GM21360 (cell line): ENCODE measurements around the gene OR10A2.
"Not testable (repeated sequence)": the region's sequence is repeated elsewhere in the genome, so short reads cannot be mapped to it uniquely, and the experiment has no call there.

Experiments used
- ATAC-seq: cut with Tn5 transposase; IDR thresholded peaks from one replicate; pipeline ENCODE4 v1.9.1; 2021; ENCODE audit warnings: mild to moderate bottlenecking, moderate library complexity; ENCODE audit not compliant: unreplicated experiment

OR10A2 gene, protein sequence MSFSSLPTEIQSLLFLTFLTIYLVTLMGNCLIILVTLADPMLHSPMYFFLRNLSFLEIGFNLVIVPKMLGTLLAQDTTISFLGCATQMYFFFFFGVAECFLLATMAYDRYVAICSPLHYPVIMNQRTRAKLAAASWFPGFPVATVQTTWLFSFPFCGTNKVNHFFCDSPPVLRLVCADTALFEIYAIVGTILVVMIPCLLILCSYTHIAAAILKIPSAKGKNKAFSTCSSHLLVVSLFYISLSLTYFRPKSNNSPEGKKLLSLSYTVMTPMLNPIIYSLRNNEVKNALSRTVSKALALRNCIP

DNA sequence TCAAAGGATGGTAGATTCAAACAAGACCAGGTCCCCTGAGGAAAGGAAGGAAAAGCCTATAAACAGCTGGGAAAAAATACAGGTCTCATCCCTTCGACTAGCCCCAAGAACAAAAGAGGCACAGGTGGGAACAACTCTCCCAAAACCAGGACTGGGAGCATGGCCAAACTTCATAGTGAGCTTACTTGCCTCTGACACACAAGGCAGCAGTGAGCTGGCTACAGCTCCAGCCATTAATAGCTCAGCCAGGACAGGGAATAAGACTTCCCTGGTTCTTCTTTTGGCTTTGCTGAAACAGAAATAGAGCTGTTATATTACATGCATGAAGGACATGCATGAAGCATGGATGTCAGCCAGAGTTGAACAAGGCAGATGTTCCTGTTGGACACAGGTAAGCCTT, at the start of gene OR10A2:
OR10A2 (plus strand) TSS at position 97 of the 400 bp plus-strand sequence. CDS start 6,698 bp downstream, outside the sequence.
- ATAC-seq: no peak

DNA sequence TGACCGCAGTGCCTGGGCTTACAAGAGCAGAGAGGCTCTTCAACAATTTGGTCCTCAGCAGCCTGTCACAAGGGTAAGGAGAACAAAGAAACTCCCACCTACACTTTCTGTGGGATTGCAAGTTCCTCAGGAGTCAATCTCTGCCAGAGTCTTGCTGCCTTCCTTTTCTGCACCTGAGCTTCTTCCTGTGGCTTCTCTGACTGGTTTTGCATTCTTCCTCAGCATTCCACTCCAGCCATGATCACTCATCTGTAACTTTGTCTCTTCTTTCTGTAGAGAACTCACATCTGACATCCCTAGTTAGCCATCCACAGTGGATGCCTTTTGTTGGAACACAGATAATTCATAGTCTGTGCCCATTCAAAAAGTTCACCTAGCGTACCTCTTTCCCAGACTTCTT, 49.2 kb upstream of the OR10A2 start:
- no peak for ATAC-seq

DNA sequence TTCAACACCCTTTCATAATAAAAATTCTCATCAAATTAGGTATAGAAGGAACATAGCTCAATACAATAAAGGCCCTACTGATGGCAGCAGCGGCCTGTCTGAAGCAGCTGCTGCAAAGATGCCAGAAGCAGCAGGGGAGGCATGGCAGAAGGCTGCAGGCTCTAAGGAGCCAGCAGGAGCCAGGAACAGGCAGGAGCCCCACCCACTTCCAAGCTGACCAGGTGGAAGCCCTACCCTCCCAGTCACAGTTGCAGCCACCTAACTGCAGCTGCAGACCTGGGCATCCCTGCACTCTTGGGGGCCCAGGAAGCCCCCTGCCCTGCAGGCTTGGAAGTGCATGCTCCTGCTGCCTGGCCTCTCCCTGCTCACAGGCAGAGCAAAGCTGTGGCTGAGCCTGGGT, 45.2 kb upstream of the OR10A2 start:
- ATAC-seq: no peak

DNA sequence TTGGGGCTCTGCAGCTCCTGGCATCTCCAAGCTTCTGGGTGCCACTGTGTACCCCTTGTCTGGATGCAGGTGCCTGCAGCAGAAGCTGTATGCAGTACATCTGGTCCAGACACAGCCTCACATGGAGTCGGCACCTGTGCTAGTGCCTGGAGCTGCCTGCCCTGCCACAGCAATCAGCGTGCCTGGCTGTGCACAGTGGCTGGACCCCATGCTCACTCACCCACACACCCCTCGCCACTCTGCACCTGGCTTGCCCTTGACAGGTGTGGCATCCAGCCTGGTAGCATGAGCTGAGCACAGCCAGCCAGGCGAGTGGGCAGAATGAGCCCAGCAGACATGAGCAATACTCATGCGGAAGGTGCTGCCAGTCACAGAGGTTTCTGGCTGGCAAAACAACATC, 43.9 kb upstream of the OR10A2 start:
- no peak for ATAC-seq

DNA sequence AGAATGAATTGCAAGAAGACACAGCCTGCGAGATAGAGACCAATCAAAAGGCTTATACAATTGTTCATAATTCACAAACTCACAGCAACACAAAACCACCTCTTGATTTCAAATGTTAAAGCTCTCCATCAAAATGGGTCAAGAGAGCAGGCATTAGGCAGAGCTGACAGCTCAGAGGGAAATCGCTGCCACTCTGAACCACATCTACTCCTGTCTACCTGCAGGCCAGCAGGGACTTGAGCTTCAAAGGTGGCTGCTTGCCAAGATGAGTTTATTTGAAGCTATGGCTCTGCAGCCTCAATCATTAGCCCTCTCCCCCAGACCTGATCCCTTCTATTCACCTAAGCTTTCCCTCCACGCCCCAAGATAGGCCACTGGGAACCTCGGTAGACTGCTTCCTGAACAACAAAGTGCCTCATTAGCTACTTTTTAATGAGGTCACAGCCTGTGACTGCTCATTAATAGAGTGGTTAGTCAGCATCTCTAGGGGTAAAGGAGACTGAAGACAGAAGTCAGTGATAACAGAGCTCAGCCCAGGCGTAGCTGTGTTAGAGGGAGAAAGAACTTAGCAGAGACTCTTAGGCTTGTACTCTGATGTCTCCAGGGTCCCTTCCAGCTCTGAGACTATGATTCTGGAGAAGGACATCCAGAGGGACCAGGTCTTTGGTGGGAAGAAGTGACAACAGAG, 38.6 kb upstream of the OR10A2 start:
- no peak for ATAC-seq

DNA sequence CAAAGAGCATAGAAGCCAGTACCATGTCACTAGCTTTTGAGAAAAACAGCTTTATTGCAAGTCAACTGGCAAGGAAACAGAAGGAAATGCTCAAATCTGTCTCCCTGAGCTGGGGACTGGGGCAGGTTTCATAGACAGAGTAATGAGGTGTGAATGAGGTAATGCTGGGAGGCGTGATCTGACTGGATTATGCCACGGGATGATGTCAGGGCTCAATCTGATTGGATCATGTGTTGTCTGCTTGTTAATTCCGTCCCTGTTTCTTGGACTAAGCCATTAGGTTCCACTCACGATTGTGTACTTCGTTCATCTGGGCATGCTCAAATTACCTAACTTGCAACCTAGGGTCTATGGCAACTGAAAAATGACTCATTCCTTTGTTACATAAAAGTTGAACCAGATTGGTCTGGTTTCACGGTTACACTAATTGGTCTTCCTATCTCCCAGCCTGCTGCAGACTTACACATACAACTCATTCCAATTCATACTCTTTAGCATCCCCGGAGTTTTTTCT, 37.6 kb upstream of the OR10A2 start:
- no peak for ATAC-seq

DNA sequence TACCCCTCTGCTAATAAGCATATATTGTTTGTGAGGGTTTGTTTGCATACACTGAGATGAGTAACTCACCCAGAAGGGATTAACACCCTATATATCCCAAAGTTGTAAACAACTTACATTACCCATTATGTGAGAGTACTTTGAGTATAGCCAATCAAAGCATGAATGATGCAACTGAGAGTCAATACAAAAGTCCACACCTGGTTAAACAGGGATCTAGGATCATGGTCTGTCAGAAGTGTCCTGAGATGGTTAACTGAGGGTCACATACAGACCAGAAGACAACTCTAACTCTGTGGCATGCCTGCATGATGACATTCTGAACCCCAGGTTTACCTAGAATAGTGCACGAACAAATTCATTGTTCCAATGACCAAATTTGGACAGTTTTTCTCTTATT, 34.8 kb upstream of the OR10A2 start:
- no peak for ATAC-seq

DNA sequence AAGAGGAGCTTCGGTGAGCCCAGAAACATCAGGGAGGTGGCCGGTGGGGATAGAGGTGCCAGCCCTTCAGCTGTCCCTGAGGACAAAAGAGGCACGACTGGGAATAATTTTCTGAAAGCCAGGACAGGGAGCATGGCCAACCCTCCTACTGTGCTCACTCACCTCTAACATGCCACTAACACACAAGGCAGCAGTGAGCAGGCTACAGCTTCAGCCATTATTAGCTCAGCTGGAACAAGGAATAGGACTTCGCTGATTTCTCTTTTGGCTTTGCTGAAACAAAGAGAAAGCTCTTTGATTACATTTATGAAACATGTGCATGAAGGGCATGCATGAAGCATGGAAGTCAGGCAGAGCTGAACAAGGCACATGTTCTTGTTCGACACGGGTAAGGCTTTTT, 29.5 kb upstream of the OR10A2 start:
- no peak for ATAC-seq

DNA sequence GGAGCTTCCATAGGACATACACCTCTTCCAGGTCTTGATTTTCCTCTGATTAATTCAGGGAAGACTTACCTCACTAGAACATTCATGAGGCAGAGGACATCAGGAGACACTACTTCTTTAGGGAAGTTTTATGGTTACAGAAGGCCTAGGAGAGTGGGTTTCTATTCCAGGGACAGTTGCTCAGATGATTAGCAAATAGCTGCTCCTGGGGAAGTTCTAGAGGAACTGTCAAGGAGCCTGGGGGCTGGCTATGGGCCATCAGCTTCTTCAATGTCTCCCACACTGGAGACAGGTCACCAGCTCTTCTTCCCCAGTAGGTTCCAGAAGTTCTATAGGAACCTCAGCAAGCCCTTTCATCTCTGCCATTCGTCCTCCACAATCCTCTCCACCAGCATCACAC, 28.8 kb upstream of the OR10A2 start:
- ATAC-seq: no peak

DNA sequence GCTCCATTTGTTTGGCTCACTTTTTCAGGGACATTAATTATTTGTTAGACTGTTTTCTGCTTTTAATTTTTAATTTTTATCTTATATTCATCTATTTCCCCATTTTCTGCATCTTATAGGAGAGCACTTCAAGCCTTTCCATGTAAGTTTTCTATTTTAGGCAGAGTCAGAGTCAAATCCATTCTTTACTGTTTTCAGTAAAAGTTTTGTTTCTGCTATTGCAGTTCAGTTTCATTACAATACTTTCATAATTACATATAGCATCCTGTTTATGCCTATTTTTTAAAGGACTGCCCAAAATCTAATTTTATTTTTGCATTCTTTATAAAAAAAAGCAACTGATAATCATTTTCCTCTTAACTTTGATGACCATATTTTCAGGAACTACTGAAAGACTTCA, 21.2 kb upstream of the OR10A2 start:
- no peak for ATAC-seq

DNA sequence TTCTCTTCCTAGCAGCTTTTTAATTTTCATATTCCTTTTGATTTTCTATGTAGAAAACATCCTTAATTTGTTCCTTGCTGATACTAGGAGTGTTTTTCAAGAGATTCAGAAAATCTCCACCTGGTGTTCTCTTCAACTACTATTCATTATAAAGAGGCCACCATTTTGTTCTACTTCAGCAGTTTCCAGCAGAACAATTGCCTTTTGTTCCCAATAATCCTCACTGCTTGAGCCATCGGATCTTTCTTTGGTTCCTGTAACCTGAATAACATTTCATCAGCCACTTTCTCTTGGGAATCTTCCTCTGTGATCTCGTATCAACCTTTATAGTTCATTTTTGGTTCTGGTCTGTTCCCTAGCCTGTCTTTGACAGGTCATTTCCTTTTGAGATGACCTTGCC, 19.2 kb upstream of the OR10A2 start:
- no peak for ATAC-seq

DNA sequence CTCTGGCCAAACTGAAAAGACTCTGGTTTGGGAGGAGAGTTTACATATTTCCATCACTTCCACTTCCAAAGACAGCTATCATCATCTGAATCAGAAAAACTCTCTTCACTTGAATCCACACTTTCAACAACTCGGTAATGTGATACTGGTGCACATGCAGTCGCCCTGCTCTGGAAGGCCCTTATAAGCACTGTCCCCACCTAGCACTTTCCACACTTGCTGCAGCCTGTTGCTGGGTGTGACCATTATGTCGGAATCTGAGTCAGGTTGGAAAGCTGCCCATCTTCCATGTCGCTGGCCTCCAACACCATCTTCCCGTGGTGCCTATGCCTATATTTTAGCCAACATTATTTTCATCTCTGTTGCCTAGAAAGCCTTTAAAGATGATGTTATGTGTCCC, 18.5 kb upstream of the OR10A2 start:
- no peak for ATAC-seq

DNA sequence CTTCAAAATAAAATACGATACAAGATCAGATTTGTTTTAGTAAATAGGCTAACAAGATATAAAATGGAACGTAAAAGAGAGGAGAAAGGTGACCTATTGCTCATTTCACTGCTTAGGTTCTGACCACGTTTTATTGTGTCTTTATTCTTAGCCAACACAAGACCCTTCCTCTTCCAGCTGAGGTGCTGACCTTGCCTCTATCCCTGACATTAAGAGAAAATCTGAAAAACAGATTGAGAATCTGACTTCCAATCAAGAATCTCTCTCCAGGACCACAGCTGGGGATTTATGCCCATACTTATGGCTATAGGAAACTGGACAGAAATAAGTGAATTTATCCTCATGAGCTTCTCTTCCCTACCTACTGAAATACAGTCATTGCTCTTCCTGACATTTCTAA, 17.5 kb upstream of the OR10A2 start, which contains the start of gene OR10A5:
OR10A5 (plus strand) TSS at position 301 of the 400 bp plus-strand sequence; CDS start at position 301, 0 bp downstream.
- ATAC-seq: no peak

DNA sequence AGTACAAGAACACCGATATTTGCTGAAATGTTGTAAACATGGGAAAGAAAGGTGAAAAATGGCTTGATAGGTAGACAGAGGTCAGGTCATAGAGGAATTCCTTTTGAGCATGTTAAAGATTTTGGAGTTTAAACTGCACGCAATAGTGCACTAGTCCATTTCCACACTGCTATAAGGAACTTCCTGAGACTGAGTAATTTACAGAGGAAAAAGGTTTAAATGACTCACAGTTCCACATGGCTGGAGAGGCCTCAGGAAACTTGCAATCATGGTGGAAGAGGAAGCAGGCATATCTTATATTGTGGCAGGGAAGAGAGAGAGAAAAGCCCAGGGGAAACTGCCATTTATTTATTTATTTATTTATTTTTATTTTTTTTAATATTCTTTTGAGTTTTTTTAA, 12.3 kb upstream of the OR10A2 start:
- no peak for ATAC-seq

DNA sequence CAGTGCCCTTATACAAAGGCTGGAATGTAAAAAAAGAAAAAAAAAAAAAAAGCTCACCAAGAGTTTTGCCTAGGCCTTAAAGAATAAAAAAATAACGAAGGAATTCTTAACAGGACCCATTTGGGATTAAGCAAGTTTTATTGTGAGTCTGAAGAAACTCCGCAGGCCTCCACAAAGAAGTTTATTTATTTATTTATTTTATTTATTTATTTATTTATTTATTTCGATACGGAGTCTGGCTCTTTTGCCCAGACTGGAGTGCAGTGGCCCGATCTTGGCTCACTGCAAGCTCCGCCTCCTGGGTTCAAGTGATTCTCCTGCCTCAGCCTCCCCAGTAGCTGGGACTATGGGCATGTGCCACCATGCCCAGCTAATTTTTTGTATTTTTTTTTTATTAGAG, 8.1 kb upstream of the OR10A2 start:
- ATAC-seq: not testable (repeated sequence)

DNA sequence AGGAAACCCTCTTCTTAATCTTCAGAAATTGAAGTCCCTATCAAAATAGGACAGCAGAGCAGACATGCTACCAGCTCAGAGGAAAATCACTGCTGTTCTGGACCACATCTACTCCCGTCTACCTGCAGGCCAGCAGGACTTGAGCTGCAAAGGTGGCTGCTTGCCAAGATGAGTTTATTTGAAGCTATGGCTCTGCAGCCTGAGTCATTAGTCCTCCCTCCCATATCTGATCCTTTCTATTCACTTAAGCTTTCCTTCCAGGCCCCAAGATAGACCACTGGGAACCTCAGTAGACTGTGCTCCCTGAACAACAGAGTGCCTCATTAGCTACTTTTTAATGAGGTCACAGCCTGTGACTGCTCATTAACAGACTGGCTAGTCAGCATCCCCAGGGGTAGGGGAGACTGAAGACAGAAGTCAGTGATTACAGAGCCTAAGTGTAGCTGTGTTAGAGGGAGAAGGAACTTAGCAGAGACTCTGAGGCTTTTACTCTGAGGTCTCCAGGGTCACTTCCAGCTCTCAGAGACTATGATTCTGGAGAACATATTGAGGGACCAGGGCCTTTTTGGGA, 6.8 kb upstream of the OR10A2 start:
- no peak for ATAC-seq

DNA sequence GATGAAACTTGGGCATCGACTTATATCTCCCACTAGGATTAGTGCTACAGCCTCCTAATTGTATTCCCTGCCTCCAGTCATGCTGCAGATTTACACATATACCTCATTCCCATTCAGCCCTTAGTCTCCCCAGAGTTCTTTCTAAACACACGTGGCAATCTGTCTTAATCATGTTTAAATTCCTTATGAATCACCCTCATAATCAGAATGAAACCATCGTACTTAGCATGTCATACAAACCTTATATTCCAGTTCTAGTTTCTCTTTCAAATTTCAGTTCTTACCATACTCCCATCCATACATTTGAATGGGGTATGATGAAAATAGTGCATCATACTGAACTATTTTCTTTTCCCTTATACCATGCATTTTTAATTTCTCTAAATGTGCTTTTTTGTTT, 6.0 kb upstream of the OR10A2 start:
- ATAC-seq: peak; percentile 70

DNA sequence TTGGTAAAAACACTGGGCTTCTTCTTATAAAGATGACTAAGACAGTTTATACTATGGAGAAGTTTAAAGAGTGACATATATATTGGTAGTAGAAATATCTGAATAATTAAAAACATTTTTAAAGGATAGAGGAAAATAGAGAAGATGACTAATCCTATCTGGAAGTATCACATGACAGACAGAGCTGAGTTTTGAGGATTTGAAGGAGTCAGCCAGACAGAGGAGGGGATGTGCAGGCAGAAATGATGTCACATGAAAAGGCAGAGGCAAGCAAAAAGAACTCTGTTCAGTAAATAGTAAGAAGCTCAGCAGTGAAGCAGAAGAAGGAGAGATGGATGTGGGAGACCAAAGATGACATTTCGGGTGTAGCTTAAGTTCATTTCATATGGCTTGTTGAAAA, 1.6 kb downstream of the OR10A2 start:
- no peak for ATAC-seq

DNA sequence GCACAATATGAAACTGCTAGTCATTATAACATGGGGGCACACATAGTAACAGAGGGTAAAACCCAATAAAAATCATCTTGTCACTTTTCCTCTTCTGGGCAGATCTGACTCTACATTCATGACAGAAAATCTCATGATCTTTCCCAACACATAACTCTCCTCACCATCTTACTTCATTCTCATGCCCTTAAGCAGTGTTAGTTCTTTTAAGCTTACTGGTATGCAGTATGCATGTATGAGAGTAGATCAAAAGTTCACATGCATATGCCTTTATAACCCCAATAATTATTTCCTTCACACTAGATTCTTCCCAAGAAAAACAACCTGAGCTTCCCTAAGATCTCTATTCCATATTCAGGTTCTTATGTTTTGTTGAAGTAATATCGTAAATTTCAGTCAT, 8.4 kb downstream of the OR10A2 start:
- ATAC-seq: no peak

DNA sequence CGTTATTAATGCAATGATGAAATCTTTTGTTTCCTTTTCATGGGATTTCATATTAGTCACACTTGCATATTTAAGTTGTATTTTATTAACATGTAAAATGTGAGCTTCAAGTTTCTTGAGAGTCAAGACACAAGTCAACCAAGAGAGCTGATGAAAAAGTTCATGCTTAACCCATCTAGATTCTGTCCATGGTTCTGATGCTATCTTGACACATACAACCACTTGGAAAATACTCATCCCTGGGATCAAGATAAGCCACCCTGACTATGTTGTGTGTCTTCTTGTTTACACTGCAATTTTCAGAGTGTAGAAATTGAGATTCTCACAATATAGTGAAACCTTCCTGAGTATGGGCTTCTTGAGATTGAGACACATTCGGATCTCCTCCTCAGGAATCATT, 12.9 kb downstream of the OR10A2 start:
- no peak for ATAC-seq

DNA sequence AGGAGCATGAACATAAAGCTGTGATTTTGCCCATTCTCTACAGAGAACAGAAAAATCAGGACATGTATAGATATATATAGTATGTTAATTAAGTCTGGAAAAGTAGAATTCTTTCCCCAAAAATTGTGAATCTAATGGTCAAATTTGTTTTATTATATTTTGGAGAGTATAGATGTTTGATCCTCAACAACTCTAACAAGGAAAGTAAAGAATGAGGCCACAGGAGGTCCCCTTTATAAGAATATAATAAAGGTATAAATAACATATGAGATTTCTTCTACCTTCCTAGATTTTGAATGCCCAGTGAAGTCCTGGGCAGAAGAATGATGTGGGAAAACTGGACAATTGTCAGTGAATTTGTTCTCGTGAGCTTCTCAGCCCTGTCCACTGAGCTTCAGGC, 13.5 kb downstream of the OR10A2 start, which contains the start of gene OR10A4:
OR10A4 (plus strand) TSS at position 301 of the 400 bp plus-strand sequence; CDS start at position 324, 23 bp downstream.
- ATAC-seq: no peak

DNA sequence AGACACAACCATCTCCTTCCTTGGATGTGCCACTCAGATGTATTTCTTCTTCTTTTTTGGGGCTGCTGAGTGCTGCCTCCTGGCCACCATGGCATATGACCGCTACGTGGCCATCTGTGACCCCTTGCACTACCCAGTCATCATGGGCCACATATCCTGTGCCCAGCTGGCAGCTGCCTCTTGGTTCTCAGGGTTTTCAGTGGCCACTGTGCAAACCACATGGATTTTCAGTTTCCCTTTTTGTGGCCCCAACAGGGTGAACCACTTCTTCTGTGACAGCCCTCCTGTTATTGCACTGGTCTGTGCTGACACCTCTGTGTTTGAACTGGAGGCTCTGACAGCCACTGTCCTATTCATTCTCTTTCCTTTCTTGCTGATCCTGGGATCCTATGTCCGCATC, 14.1 kb downstream of the OR10A2 start:
- no peak for ATAC-seq
